HFFc6 (cell line): ENCODE data around the gene ITIH4. TPM values are rescaled to one million over a fixed set of nuclear protein-coding genes. Genes with fewer than 3 reads are reported as not detected.

Experiments
- DNase-seq: peaks from one replicate; pipeline ENCODE4 v3.0.0-alpha.2; 2018
- H3K27ac Mint-ChIP-seq: 2 replicates; pipeline ENCODE4 v1.8.0; 2020; ENCODE audit warnings: mild to moderate bottlenecking, mixed read lengths
- H3K27me3 Mint-ChIP-seq: 2 replicates; pipeline ENCODE4 v1.8.0; 2021; ENCODE audit warnings: mild to moderate bottlenecking, moderate library complexity, mixed read lengths; ENCODE audit not compliant: insufficient read depth
- H3K36me3 Mint-ChIP-seq: 2 replicates; pipeline ENCODE4 v1.8.0; 2021; ENCODE audit warnings: low read depth, mixed read lengths
- H3K4me1 Mint-ChIP-seq: 2 replicates; pipeline ENCODE4 v1.8.0; 2020; ENCODE audit warnings: low read depth, mixed read lengths
- H3K4me3 Mint-ChIP-seq: 2 replicates; pipeline ENCODE4 v1.8.0; 2020; ENCODE audit warnings: mild to moderate bottlenecking, moderate library complexity, mixed read lengths
- H3K9me3 Mint-ChIP-seq: 2 replicates; pipeline ENCODE4 v1.8.0; 2020; ENCODE audit warnings: mild to moderate bottlenecking, mixed read lengths
- total RNA-seq, 6 experiments: library from RNA; stranded (reverse); fragmentation: NEBNext Ultra II Directional; extraction: Animal tissue kit (Norgen Biotek cat#: 25700); gene quantifications; 2 replicates in 1 of 6; 3 replicates in 5 of 6; pipeline ENCODE4 v1.2.3, GENCODE V29; 2021
- TF ChIP-seq, protein P1 (sequence below): fragments of 200-600 bp; sonication (generic); IDR thresholded peaks from 2 replicates; pipeline ENCODE4 v1.5.0; 2021; ENCODE audit warnings: antibody characterized with exemption, mild to moderate bottlenecking

ITIH4 gene
- total RNA-seq, 6 experiments from 2014 or later, result 0.55 to 2.4 (median 0.79) TPM

- Mint-ChIP-seq H3K36me3 (no peaks in the 10 kb centered on the region), H3K27me3 (peaks cover 48% of the 10 kb centered on the region), H3K9me3 (no peaks in the 10 kb centered on the region), H3K27ac (no peak overlapping the region), H3K4me3 (no peak overlapping the region), H3K4me1 (no peaks in the 10 kb centered on the region)
- TF ChIP-seq, protein P1, sequence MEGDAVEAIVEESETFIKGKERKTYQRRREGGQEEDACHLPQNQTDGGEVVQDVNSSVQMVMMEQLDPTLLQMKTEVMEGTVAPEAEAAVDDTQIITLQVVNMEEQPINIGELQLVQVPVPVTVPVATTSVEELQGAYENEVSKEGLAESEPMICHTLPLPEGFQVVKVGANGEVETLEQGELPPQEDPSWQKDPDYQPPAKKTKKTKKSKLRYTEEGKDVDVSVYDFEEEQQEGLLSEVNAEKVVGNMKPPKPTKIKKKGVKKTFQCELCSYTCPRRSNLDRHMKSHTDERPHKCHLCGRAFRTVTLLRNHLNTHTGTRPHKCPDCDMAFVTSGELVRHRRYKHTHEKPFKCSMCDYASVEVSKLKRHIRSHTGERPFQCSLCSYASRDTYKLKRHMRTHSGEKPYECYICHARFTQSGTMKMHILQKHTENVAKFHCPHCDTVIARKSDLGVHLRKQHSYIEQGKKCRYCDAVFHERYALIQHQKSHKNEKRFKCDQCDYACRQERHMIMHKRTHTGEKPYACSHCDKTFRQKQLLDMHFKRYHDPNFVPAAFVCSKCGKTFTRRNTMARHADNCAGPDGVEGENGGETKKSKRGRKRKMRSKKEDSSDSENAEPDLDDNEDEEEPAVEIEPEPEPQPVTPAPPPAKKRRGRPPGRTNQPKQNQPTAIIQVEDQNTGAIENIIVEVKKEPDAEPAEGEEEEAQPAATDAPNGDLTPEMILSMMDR, result no peak
- no peak for DNase-seq
These were observed 47.9 kb downstream of the ITIH4 start for GRCh38 chr3:52782412-52783210.

GRCh38 chr3:52781741-52782140 is 48.7 kb downstream of the ITIH4 start:
- DNase-seq, result no peak
- Mint-ChIP-seq H3K27ac (no peak overlapping the region), H3K4me1 (no peaks in the 10 kb centered on the region), H3K9me3 (no peaks in the 10 kb centered on the region), H3K4me3 (no peak overlapping the region), H3K36me3 (no peaks in the 10 kb centered on the region), H3K27me3 (peaks cover 45% of the 10 kb centered on the region)
- TF ChIP-seq, protein P1, result no peak

DNA sequence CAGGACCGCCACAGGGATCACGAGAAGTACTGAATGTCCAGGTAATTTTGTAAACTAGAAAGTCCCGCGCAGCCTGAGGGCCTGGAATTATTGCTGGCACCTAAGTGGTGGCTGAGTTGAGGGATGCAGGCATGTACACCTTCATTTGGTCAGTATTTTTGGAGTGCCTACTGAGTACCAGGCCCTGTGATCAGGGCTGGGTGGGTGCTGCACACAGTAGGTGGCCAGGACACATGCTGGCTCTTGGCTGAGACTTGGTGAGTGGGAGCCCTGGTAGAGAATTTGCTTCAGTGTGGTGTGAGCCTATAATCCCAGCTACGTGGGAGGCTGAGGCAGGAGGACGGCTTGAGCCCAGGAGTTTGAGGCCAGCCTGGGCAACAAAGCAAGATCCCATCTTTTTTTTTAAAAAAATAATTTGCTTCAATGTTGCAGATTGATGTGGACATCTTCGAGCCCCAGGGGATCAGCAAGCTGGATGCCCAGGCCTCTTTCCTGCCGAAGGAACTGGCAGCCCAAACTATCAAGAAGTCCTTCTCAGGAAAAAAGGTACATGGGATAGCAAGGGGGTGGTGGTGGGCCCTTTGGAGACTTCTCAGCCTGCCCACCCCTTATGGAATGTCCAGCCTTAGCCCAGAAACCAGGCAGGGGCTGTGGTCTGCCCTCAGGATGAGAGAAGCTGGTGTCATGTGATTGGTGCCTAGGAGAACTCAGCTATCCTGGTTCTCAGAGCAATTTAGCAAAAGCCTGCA is 50.5 kb downstream of the ITIH4 start:
- H3K36me3 Mint-ChIP-seq, result no peaks in the 10 kb centered on the region
- no peak overlapping the region for H3K4me3 Mint-ChIP-seq
- no peak for DNase-seq

GRCh38 chr3:52779011-52779836 is 51.2 kb downstream of the ITIH4 start:
- Mint-ChIP-seq H3K27ac (no peak overlapping the region), H3K4me3 (no peak overlapping the region), H3K36me3 (no peaks in the 10 kb centered on the region), H3K9me3 (no peaks in the 10 kb centered on the region), H3K4me1 (no peaks in the 10 kb centered on the region), H3K27me3 (peaks cover 48% of the 10 kb centered on the region)
- TF ChIP-seq, protein P1, result no peak
- no peak for DNase-seq

More for the DNA sequence above, 50.5 kb downstream of the ITIH4 start:
- Mint-ChIP-seq H3K27ac (no peak overlapping the region), H3K9me3 (no peaks in the 10 kb centered on the region), H3K27me3 (peaks cover 52% of the 10 kb centered on the region), H3K4me1 (no peaks in the 10 kb centered on the region)
- TF ChIP-seq, protein P1, result no peak

GRCh38 chr3:52777959-52778805 is 52.3 kb downstream of the ITIH4 start:
- TF ChIP-seq, protein P1, result no peak
- Mint-ChIP-seq H3K4me1 (no peaks in the 10 kb centered on the region), H3K4me3 (no peak overlapping the region), H3K27me3 (peaks cover 47% of the 10 kb centered on the region), H3K27ac (no peak overlapping the region), H3K9me3 (no peaks in the 10 kb centered on the region), H3K36me3 (no peaks in the 10 kb centered on the region)
- no peak for DNase-seq
